Transverse colon (tissue), 4 donors: ENCODE results near the gene ADPRHL1. TPM values are rescaled to one million over a fixed set of nuclear protein-coding genes. Genes with fewer than 3 reads are reported as not detected.

ENCODE experiments used
- DNase-seq: peaks from one replicate; pipeline ENCODE4 v3.0.0-alpha.2; 2019
- H3K27ac ChIP-seq, 4 donors: fragments of 200-600 bp; sonication (generic); 2 replicates each; pipeline ENCODE4 v1.5.1; 2016 to 2018; ENCODE audit warnings: inconsistent platforms in 4 of 4
- H3K27me3 ChIP-seq: fragments of 200-600 bp; sonication (generic); 2 replicates; pipeline ENCODE4 v1.5.1; 2017; ENCODE audit warnings: inconsistent platforms
- H3K36me3 ChIP-seq, 4 donors: fragments of 200-600 bp; sonication (generic); 2 replicates each; pipeline ENCODE4 v1.5.1; 2017 to 2019; ENCODE audit warnings: inconsistent platforms in 4 of 4
- H3K4me1 ChIP-seq, 4 donors: fragments of 200-600 bp; sonication (generic); 2 replicates each; pipeline ENCODE4 v1.5.1; 2017 to 2020; ENCODE audit warnings: inconsistent platforms in 4 of 4
- H3K4me3 ChIP-seq, 4 donors: fragments of 200-600 bp; sonication (generic); 1 replicate in 1 of 4; 2 replicates in 3 of 4; pipeline versions ENCODE4 v1.5.1 to v1.6.1; 2017 to 2019; ENCODE audit warnings: inconsistent platforms in 4 of 4
- H3K9me3 ChIP-seq, 2 donors: fragments of 200-600 bp; sonication (generic); 2 replicates each; pipeline ENCODE4 v1.5.1; 2017 to 2019; ENCODE audit warnings: inconsistent platforms in 2 of 2
- CTCF ChIP-seq, 5 experiments: fragments of 200-600 bp in 3 of 5; fragments of 450-650 bp in 2 of 5; sonication (generic) in 3 of 5; IDR thresholded peaks; 1 replicate in 2 of 5; 2 replicates in 3 of 5; pipeline ENCODE4 v1.5.1; 2016 to 2017; ENCODE audit warnings: antibody characterized with exemption in 5 of 5, inconsistent platforms in 3 of 5, mild to moderate bottlenecking in 2 of 5, moderate library complexity in 1 of 5
- EP300 ChIP-seq: sonication (generic); formaldehyde crosslinking; IDR thresholded peaks from one replicate; pipeline ENCODE4 v1.6.1; 2017; ENCODE audit warnings: antibody characterized with exemption, low read depth
- POLR2A ChIP-seq: fragments of 450-650 bp; IDR thresholded peaks from one replicate; pipeline ENCODE4 v1.6.1; 2016; ENCODE audit warnings: antibody characterized with exemption, mild to moderate bottlenecking, moderate library complexity
- POLR2AphosphoS5 ChIP-seq, 3 donors: sonication (generic); formaldehyde crosslinking; IDR thresholded peaks; one replicate each; pipeline ENCODE4 v1.6.1; 2016; ENCODE audit warnings: antibody characterized with exemption in 3 of 3
- WGBS, 2 donors: methylation state at CpG; one replicate each; pipeline ENCODE4 v1.1.5; 2018; ENCODE audit warnings: low coverage in 1 of 2; 5-methylcytosine and 5-hydroxymethylcytosine counted together
- in situ Hi-C, 4 donors: fragments of 200-750 bp; cut with MboI; loops; one replicate each; pipeline versions ENCODE4 v1.15.0 to v1.15.1; 2017; ENCODE audit warnings: low sequenced_read_pairs in 3 of 4, low pct_ligation_motif_present in 1 of 4, low pct_unique_long_range_greater_than_20kb in 1 of 4
- intact Hi-C: fragments of 100-400 bp; cut with DNase I; formaldehyde crosslinking; loops from one replicate; pipeline ENCODE4 v1.15.1; 2023; ENCODE audit warnings: low total_unique reads
- total RNA-seq, 4 donors: library from RNA; depleted of rRNA; stranded (reverse); fragments of >200 nt; gene quantifications; one replicate each; pipeline ENCODE4 v1.1.0, GENCODE V29; 2016

The ADPRHL1 gene
- total RNA-seq, 4 donors from 2014 or later = 4.1 to 10.2 (median 5.9) TPM

GRCh38 chr13:113432506-113433270, 20.6 kb downstream of the ADPRHL1 start:
- DNase-seq = no peak
- in situ Hi-C loops = no loop called here
- H3K36me3 ChIP-seq = no peaks in the 10 kb centered on the region
- H3K4me1 ChIP-seq = peaks cover 0 to 6% (median 0%) of the 10 kb centered on the region in 4 donors
- no peaks in the 10 kb centered on the region for H3K27me3 ChIP-seq
- no peak overlapping the region for H3K27ac ChIP-seq
- H3K4me3 ChIP-seq = no peak overlapping the region
- WGBS, 2 donors = 89% methylated on average over 34 of the region's 34 CpGs; no CpG with 5 or more reads in 1 of the 2 donors
- H3K9me3 ChIP-seq = no peaks in the 10 kb centered on the region
- intact Hi-C loops = no loop called here
- TF ChIP-seq POLR2A (no peak), CTCF (IDR thresholded peaks at IDR 0.05) (no peak), POLR2AphosphoS5 (IDR thresholded peaks at IDR 0.05) (no peak), EP300 (no peak)

- H3K9me3 ChIP-seq = no peaks in the 10 kb centered on the region
- no peaks in the 10 kb centered on the region for H3K36me3 ChIP-seq
- in situ Hi-C loops = no loop called here
- intact Hi-C loops = no loop called here
- WGBS, 2 donors = 87 to 90% methylated on average over 3 to 21 of the region's 22 CpGs
- no peak overlapping the region for H3K4me3 ChIP-seq
- H3K27me3 ChIP-seq = no peaks in the 10 kb centered on the region
- no peak for DNase-seq
- H3K27ac ChIP-seq = no peak overlapping the region
- TF ChIP-seq POLR2AphosphoS5 (IDR thresholded peaks at IDR 0.05) (no peak), POLR2A (no peak), EP300 (no peak), CTCF (IDR thresholded peaks at IDR 0.05) (no peak)
- H3K4me1 ChIP-seq = no peaks in the 10 kb centered on the region
These were observed 22.1 kb downstream of the ADPRHL1 start for GRCh38 chr13:113431171-113431570.

GRCh38 chr13:113430378-113431110, 22.7 kb downstream of the ADPRHL1 start:
- DNase-seq = no peak
- Histone ChIP-seq H3K36me3 (no peaks in the 10 kb centered on the region), H3K27me3 (no peaks in the 10 kb centered on the region), H3K4me1 (no peaks in the 10 kb centered on the region), H3K4me3 (no peak overlapping the region), H3K9me3 (no peaks in the 10 kb centered on the region), H3K27ac (no peak overlapping the region)
- in situ Hi-C loops (no loop called here), intact Hi-C loops (no loop called here)
- 91 to 100% methylated on average over 3 to 23 of the region's 23 CpGs for whole genome bisulfite sequencing, 2 donors
- no peak for TF ChIP-seq EP300
- no peak for TF ChIP-seq CTCF (IDR thresholded peaks at IDR 0.05)
- no peak for TF ChIP-seq POLR2A
- no peak for TF ChIP-seq POLR2AphosphoS5 (IDR thresholded peaks at IDR 0.05)

GRCh38 chr13:113429608-113429985, 23.7 kb downstream of the ADPRHL1 start:
- TF ChIP-seq POLR2AphosphoS5 (IDR thresholded peaks at IDR 0.05) = no peak
- no peak for TF ChIP-seq EP300
- TF ChIP-seq POLR2A = no peak
- no peak for TF ChIP-seq CTCF (IDR thresholded peaks at IDR 0.05)
- in situ Hi-C loops = no loop called here
- Histone ChIP-seq H3K36me3 (no peaks in the 10 kb centered on the region), H3K4me3 (no peak overlapping the region), H3K4me1 (no peaks in the 10 kb centered on the region), H3K27ac (no peak overlapping the region), H3K9me3 (no peaks in the 10 kb centered on the region), H3K27me3 (no peaks in the 10 kb centered on the region)
- 73 to 91% methylated on average over 3 to 16 of the region's 16 CpGs for WGBS, 2 donors
- intact Hi-C loops = no loop called here
- no peak for DNase-seq
